DOHH2 (cell line): ENCODE measurements around the gene SVOPL.

Source experiments
- CTCF ChIP-seq: fragments of 200-600 bp; sonication (generic); IDR thresholded peaks from one replicate; pipeline ENCODE4 v1.5.1; 2014; ENCODE audit warnings: antibody characterized with exemption, mild to moderate bottlenecking, low read depth, low read length; ENCODE audit not compliant: poor library complexity, severe bottlenecking
- EZH2phosphoT487 ChIP-seq: fragments of 200-600 bp; sonication (generic); IDR thresholded peaks from 2 replicates; pipeline ENCODE4 v1.6.1; 2017; ENCODE audit warnings: borderline replicate concordance, mild to moderate bottlenecking, antibody characterized with exemption, low read length, moderate library complexity, mixed read lengths

- TF ChIP-seq CTCF (no peak), EZH2phosphoT487 (no peak)
These were observed 145.5 kb downstream of the SVOPL start for GRCh38 chr7:138555684-138556083.
